B cell (primary cell): Measurements from ENCODE around the gene OCA2. TPM values are rescaled to one million over a fixed set of nuclear protein-coding genes. Genes with fewer than 3 reads are reported as not detected.

Experiments used
- ATAC-seq: fragments of 200-7000 bp; cut with Tn5 transposase; one replicate; pipeline ENCODE4 v1.10.0; 2021; ENCODE audit warnings: low read depth, mild to moderate bottlenecking, moderate number of reproducible peaks, moderate library complexity
- CTCF ChIA-PET: fragments of 350-600 bp; sonication (Branson Sonifier 250); formaldehyde crosslinking; loops from one replicate; lab custom pipeline; 2021; ENCODE audit warnings: antibody characterized with exemption, inconsistent platforms; lab: Charles Lee
- POLR2A ChIA-PET: fragments of 350-600 bp; sonication (Branson Sonifier 250); formaldehyde crosslinking; loops from one replicate; lab custom pipeline; 2021; ENCODE audit warnings: antibody characterized with exemption; lab: Charles Lee
- DNase-seq: peaks from one replicate; pipeline ENCODE4 v3.0.0; 2013
- H2AFZ ChIP-seq: 2 replicates; pipeline ENCODE4 v1.6.1; 2012; ENCODE audit warnings: mild to moderate bottlenecking, low read depth, low read length; ENCODE audit not compliant: insufficient read depth, poor library complexity, severe bottlenecking
- H3K27ac ChIP-seq, 2 donors: 1 replicate in 1 of 2; 2 replicates in 1 of 2; pipeline ENCODE4 v1.5.1; 2012 to 2013; ENCODE audit warnings: low read length in 2 of 2, mild to moderate bottlenecking in 2 of 2, moderate library complexity in 1 of 2
- H3K27me3 ChIP-seq, 4 experiments: fragments of 200-600 bp in 1 of 4; sonication (generic) in 1 of 4; replicated peaks in 1 of 4; 1 replicate in 2 of 4; 2 replicates in 2 of 4; pipeline versions ENCODE4 v1.6.1 to v1.7.0; 2013 to 2016; ENCODE audit warnings: low read length in 3 of 4, mild to moderate bottlenecking in 2 of 4, mixed read lengths in 1 of 4, moderate library complexity in 1 of 4; ENCODE audit not compliant: insufficient read depth in 4 of 4, control insufficient read depth in 3 of 4; ENCODE audit errors: control extremely low read depth in 1 of 4
- H3K36me3 ChIP-seq, 2 experiments: replicated peaks in 1 of 2; 1 replicate in 1 of 2; 2 replicates in 1 of 2; pipeline versions ENCODE4 v1.6.1 to v1.7.1; 2013; ENCODE audit warnings: low read length in 1 of 2; ENCODE audit not compliant: insufficient read depth in 2 of 2, control insufficient read depth in 1 of 2; ENCODE audit errors: control extremely low read depth in 1 of 2, extremely low read depth in 1 of 2
- H3K4me1 ChIP-seq, 2 donors: fragments of 200-600 bp in 1 of 2; sonication (generic) in 1 of 2; 1 replicate in 1 of 2; 2 replicates in 1 of 2; pipeline versions ENCODE4 v1.5.1 to v1.6.1; 2013 to 2017; ENCODE audit warnings: low read length in 2 of 2; ENCODE audit not compliant: control insufficient read depth in 2 of 2, insufficient read depth in 2 of 2
- H3K4me2 ChIP-seq: replicated peaks from 2 replicates; pipeline ENCODE3; 2012; ENCODE audit warnings: mild to moderate bottlenecking, low read depth, low read length; ENCODE audit not compliant: poor library complexity, severe bottlenecking
- H3K4me3 ChIP-seq, 5 experiments: fragments of 200-600 bp in 1 of 5; sonication (generic) in 1 of 5; 1 replicate in 3 of 5; 2 replicates in 2 of 5; pipeline versions ENCODE4 v1.5.1 to v1.7.0; 2011 to 2016; ENCODE audit warnings: low read length in 4 of 5, mild to moderate bottlenecking in 4 of 5, low read depth in 2 of 5, control low read depth in 1 of 5, moderate library complexity in 1 of 5; ENCODE audit not compliant: insufficient read depth in 1 of 5; ENCODE audit errors: control extremely low read depth in 1 of 5, extremely low read depth in 1 of 5
- H3K79me2 ChIP-seq: fragments of 200-600 bp; sonication (generic); one replicate; pipeline ENCODE4 v1.6.0; 2016; ENCODE audit warnings: low read length; ENCODE audit not compliant: control insufficient read depth, insufficient read depth
- H3K9ac ChIP-seq: fragments of 200-600 bp; sonication (generic); 2 replicates; pipeline ENCODE4 v1.6.1; 2017; ENCODE audit warnings: mild to moderate bottlenecking, low read length, moderate library complexity
- H3K9me3 ChIP-seq, 3 donors: one replicate each; pipeline versions ENCODE4 v1.6.1 to v1.7.1; 2013; ENCODE audit warnings: low read length in 2 of 3; ENCODE audit not compliant: control insufficient read depth in 2 of 3, insufficient read depth in 1 of 3; ENCODE audit errors: control extremely low read depth in 1 of 3
- H4K20me1 ChIP-seq: 2 replicates; pipeline ENCODE4 v1.6.0; 2012; ENCODE audit warnings: mild to moderate bottlenecking, low read length; ENCODE audit not compliant: insufficient read depth, control insufficient read depth, poor library complexity, severe bottlenecking
- H3K27ac Mint-ChIP-seq: one replicate; pipeline ENCODE4 v1.8.0; 2021; ENCODE audit warnings: mixed read lengths
- H3K27me3 Mint-ChIP-seq: one replicate; pipeline ENCODE4 v1.8.0; 2021; ENCODE audit warnings: mixed read lengths
- H3K4me1 Mint-ChIP-seq: one replicate; pipeline ENCODE4 v1.8.0; 2021; ENCODE audit warnings: mixed read lengths
- H3K4me3 Mint-ChIP-seq: one replicate; pipeline ENCODE4 v1.8.0; 2021; ENCODE audit warnings: mixed read lengths
- H3K9me3 Mint-ChIP-seq: one replicate; pipeline ENCODE4 v1.8.0; 2022; ENCODE audit warnings: mixed read lengths; ENCODE audit not compliant: insufficient read depth
- CTCF ChIP-seq: fragments of 200-600 bp; IDR thresholded peaks from one replicate; pipeline ENCODE4 v1.8.0; 2022; ENCODE audit warnings: antibody characterized with exemption, mild to moderate bottlenecking
- EZH2 ChIP-seq: IDR thresholded peaks from 2 replicates; pipeline ENCODE4 v1.6.1; 2012; ENCODE audit warnings: borderline replicate concordance, low read depth, mild to moderate bottlenecking, moderate library complexity, low read length; ENCODE audit not compliant: insufficient read depth, poor library complexity, severe bottlenecking
- WGBS: methylation state at CpG from one replicate; pipeline ENCODE4 v1.1.5; 2013; ENCODE audit warnings: missing lambda C conversion rate; ENCODE audit not compliant: insufficient coverage; 5-methylcytosine and 5-hydroxymethylcytosine counted together
- intact Hi-C: fragments of 100-400 bp; cut with micrococcal nuclease; formaldehyde crosslinking; loops from one replicate; pipeline ENCODE4 v1.10.0; 2022
- polyA plus RNA-seq: library from polyadenylated mRNA; depleted of rRNA; stranded (reverse); fragments of >200 nt; gene quantifications from 2 replicates; pipeline ENCODE4 v1.2.3, GENCODE V29; 2012
- total RNA-seq, 2 donors: library from RNA; stranded (reverse); fragments of 120-200 nt in 1 of 2; gene quantifications; 1 replicate in 1 of 2; 2 replicates in 1 of 2; pipeline versions ENCODE4 v1.2.3 to v1.2.4, GENCODE V29; 2013 to 2022

OCA2 gene
- total and polyA plus RNA-seq, 2 donors (not counting 1 experiment from before 2014, with no cell fraction given): 0.12 TPM; not detected in 1

- WGBS: 90% methylated on average over 7 of the region's 9 CpGs
- no peaks in the 10 kb centered on the region for H3K79me2 ChIP-seq
- no peak overlapping the region for H3K4me3 ChIP-seq
- ChIA-PET CTCF (no interaction called here), POLR2A (no interaction called here)
- Mint-ChIP-seq H3K9me3 (peaks cover 3% of the 10 kb centered on the region), H3K4me3 (no peak overlapping the region), H3K27me3 (no peaks in the 10 kb centered on the region), H3K27ac (no peak overlapping the region), H3K4me1 (no peaks in the 10 kb centered on the region)
- no peaks in the 10 kb centered on the region for H3K36me3 ChIP-seq
- H3K9me3 ChIP-seq: peaks cover 0 to 29% (median 4%) of the 10 kb centered on the region in 3 donors
- no peak overlapping the region for H3K4me2 ChIP-seq
- no peaks in the 10 kb centered on the region for H4K20me1 ChIP-seq
- H3K9ac ChIP-seq: no peak overlapping the region
- intact Hi-C loops: no loop called here
- no peak for TF ChIP-seq CTCF
- H3K27ac ChIP-seq: no peak overlapping the region
- no peak overlapping the region for H2AFZ ChIP-seq
- ATAC-seq: no peak
- DNase-seq: no peak
- no peaks in the 10 kb centered on the region for H3K27me3 ChIP-seq
- H3K4me1 ChIP-seq: no peaks in the 10 kb centered on the region
These were observed 92.8 kb downstream of the OCA2 start for GRCh38 chr15:28006116-28006905.

GRCh38 chr15:28005004-28005527, 94.0 kb downstream of the OCA2 start:
- 97% methylated on average over 13 of the region's 15 CpGs for WGBS

More at GRCh38 chr15:28005004-28005527, 94.0 kb downstream of the OCA2 start:
- Histone ChIP-seq H3K27me3 (no peaks in the 10 kb centered on the region), H2AFZ (no peak overlapping the region), H3K27ac (no peak overlapping the region), H3K9ac (no peak overlapping the region), H3K4me3 (no peak overlapping the region), H3K4me1 (no peaks in the 10 kb centered on the region), H3K79me2 (no peaks in the 10 kb centered on the region), H3K4me2 (no peak overlapping the region), H4K20me1 (no peaks in the 10 kb centered on the region), H3K36me3 (no peaks in the 10 kb centered on the region), H3K9me3 (peaks cover 0 to 29% (median 4%) of the 10 kb centered on the region in 3 donors)
- ChIA-PET CTCF (interaction anchor here (0.6 kb wide), 1 partner anchor 173 kb away, joined by 3 read pairs; no protein-coding TSS in a partner anchor), POLR2A (no interaction called here)
- no peak for DNase-seq
- TF ChIP-seq EZH2 (no peak), CTCF (no peak)
- Mint-ChIP-seq H3K4me1 (no peaks in the 10 kb centered on the region), H3K27me3 (no peaks in the 10 kb centered on the region), H3K27ac (no peak overlapping the region), H3K9me3 (peaks cover 3% of the 10 kb centered on the region), H3K4me3 (no peak overlapping the region)
- ATAC-seq: no peak
- intact Hi-C loops: no loop called here
